Natural killer cell (primary cell): Measurements from ENCODE around the gene ZNRD2. TPM values are rescaled to one million over a fixed set of nuclear protein-coding genes. Genes with fewer than 3 reads are reported as not detected.
A peak's percentile ranks its signal among the peaks of the same experiment; 100 is the strongest.

Experiments
- ATAC-seq, 3 donors: fragments of 150-1000 bp in 2 of 3; fragments of 200-7000 bp in 1 of 3; cut with Tn5 transposase; 1 replicate in 1 of 3; 2 replicates in 2 of 3; pipeline ENCODE4 v1.10.0; 2021; ENCODE audit warnings: mild to moderate bottlenecking in 2 of 3, moderate library complexity in 2 of 3
- DNase-seq, 2 donors: peaks; one replicate each; pipeline versions ENCODE4 v3.0.0 to v3.0.0-alpha.2; 2013 to 2021; ENCODE audit warnings: mixed read lengths in 1 of 2
- H3K27ac ChIP-seq: one replicate; pipeline ENCODE4 v1.5.1; 2013; ENCODE audit warnings: mild to moderate bottlenecking, low read length
- H3K27me3 ChIP-seq: one replicate; pipeline ENCODE4 v1.6.1; 2013; ENCODE audit warnings: low read length; ENCODE audit not compliant: control insufficient read depth, insufficient read depth
- H3K36me3 ChIP-seq: one replicate; pipeline ENCODE4 v1.6.1; 2013; ENCODE audit warnings: low read length; ENCODE audit not compliant: control insufficient read depth, insufficient read depth
- H3K4me1 ChIP-seq: one replicate; pipeline ENCODE4 v1.6.1; 2013; ENCODE audit warnings: low read length; ENCODE audit not compliant: control insufficient read depth, insufficient read depth
- H3K4me3 ChIP-seq: one replicate; pipeline ENCODE4 v1.5.1; 2013; ENCODE audit warnings: low read length
- H3K9me3 ChIP-seq: one replicate; pipeline ENCODE4 v1.6.1; 2013; ENCODE audit warnings: low read length; ENCODE audit not compliant: control insufficient read depth, insufficient read depth
- H3K27ac Mint-ChIP-seq, 2 donors: one replicate each; pipeline ENCODE4 v1.8.0; 2022; ENCODE audit warnings: mild to moderate bottlenecking in 2 of 2, mixed read lengths in 2 of 2, moderate library complexity in 1 of 2
- H3K27me3 Mint-ChIP-seq, 2 donors: one replicate each; pipeline ENCODE4 v1.8.0; 2022; ENCODE audit warnings: low read depth in 2 of 2, mixed read lengths in 2 of 2
- H3K36me3 Mint-ChIP-seq: one replicate; pipeline ENCODE4 v1.8.0; 2022; ENCODE audit warnings: mixed read lengths
- H3K4me1 Mint-ChIP-seq, 2 donors: one replicate each; pipeline ENCODE4 v1.8.0; 2022; ENCODE audit warnings: mixed read lengths in 2 of 2
- H3K4me3 Mint-ChIP-seq: one replicate; pipeline ENCODE4 v1.8.0; 2022; ENCODE audit warnings: mild to moderate bottlenecking, moderate library complexity, mixed read lengths
- H3K9me3 Mint-ChIP-seq, 2 donors: one replicate each; pipeline ENCODE4 v1.8.0; 2022; ENCODE audit warnings: mixed read lengths in 2 of 2
- CTCF ChIP-seq: fragments of 200-600 bp; IDR thresholded peaks from one replicate; pipeline ENCODE4 v1.8.0; 2022; ENCODE audit warnings: antibody characterized with exemption
- WGBS: methylation state at CpG from one replicate; pipeline ENCODE4 v1.1.7; 2013; ENCODE audit warnings: missing lambda C conversion rate; ENCODE audit not compliant: insufficient coverage; 5-methylcytosine and 5-hydroxymethylcytosine counted together
- intact Hi-C: fragments of 100-400 bp; cut with micrococcal nuclease; formaldehyde crosslinking; loops from one replicate; pipeline ENCODE4 v1.14.2; 2022
- total RNA-seq, 4 donors: library from RNA; stranded (reverse); fragments of 120-200 nt in 1 of 4; gene quantifications; one replicate each; pipeline versions ENCODE4 v1.2.3 to v1.2.4, GENCODE V29; 2013 to 2022

ZNRD2 gene
- total RNA-seq, 3 donors from 2014 or later (not counting 1 experiment from before 2014, with no cell fraction given), result 40.9 to 64.1 (median 60.0) TPM

DNA sequence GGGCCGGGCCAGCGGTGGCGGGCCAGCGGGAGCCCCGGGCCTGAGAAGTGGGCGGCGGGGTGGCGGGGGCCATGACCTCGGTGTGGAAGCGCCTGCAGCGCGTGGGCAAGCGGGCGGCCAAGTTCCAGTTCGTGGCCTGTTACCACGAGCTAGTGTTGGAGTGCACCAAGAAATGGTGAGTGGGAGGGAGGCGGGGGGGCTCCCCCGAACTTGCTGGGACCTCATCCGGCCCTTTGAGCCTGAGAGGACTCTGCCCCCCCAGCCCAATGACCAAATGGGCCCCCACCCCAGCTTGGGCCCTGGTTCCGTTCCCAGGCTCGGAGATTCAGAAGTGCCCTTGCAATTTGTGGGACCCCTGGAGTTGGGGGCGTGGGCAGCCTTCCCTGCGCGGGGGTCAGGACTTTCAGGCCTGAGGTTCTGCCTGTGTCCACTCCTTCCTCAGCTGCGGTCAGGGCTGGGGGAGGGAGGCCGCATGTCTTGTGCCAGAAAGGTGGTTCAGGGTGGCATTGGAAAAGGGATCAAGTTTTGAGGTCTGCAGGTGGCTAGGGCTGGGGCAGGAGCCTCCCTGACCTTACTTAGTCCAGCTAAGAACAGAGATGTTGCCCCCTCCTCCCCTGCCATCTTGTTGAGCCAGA is 6.1 kb downstream of the ZNRD2 start:
- ATAC-seq, result no peak
- Mint-ChIP-seq H3K4me1 (peaks cover 43 to 69% of the 10 kb centered on the region in 2 donors), H3K27ac (peak overlapping the region; percentile 56 to 71), H3K36me3 (no peaks in the 10 kb centered on the region), H3K9me3 (no peaks in the 10 kb centered on the region), H3K4me3 (peak overlapping the region; percentile 81), H3K27me3 (no peaks in the 10 kb centered on the region)
- Histone ChIP-seq H3K9me3 (no peaks in the 10 kb centered on the region), H3K27me3 (no peaks in the 10 kb centered on the region), H3K4me3 (peak overlapping the region; percentile 68), H3K4me1 (peaks cover 57% of the 10 kb centered on the region), H3K36me3 (peaks cover 27% of the 10 kb centered on the region), H3K27ac (peak overlapping the region; percentile 83)
- intact Hi-C loops, result no loop called here
- no peak for TF ChIP-seq CTCF
- WGBS, result 2% methylated on average over 26 of the region's 26 CpGs
- DNase-seq, result no peak

- DNase-seq (peak in 1 of 2 donors; percentile 59), ATAC-seq (peak in 2 of 3 donors; percentile 6 to 11)
- Mint-ChIP-seq H3K9me3 (no peaks in the 10 kb centered on the region), H3K4me1 (peaks cover 36 to 68% of the 10 kb centered on the region in 2 donors), H3K4me3 (peak overlapping the region; percentile 81), H3K36me3 (no peaks in the 10 kb centered on the region), H3K27ac (peak overlapping the region; percentile 71 to 75), H3K27me3 (no peaks in the 10 kb centered on the region)
- Histone ChIP-seq H3K27me3 (no peaks in the 10 kb centered on the region), H3K4me3 (peak overlapping the region; percentile 68), H3K36me3 (peaks cover 33% of the 10 kb centered on the region), H3K4me1 (peaks cover 50% of the 10 kb centered on the region), H3K27ac (peak overlapping the region; percentile 83), H3K9me3 (no peaks in the 10 kb centered on the region)
- TF ChIP-seq CTCF, result no peak
- intact Hi-C loops, result no loop called here
- WGBS, result 14% methylated on average over 18 of the region's 18 CpGs
These were observed 6.8 kb downstream of the ZNRD2 start for GRCh38 chr11:65576867-65577755.

- H3K27me3 Mint-ChIP-seq, result no peaks in the 10 kb centered on the region
- peak overlapping the region; percentile 71 to 75 for H3K27ac Mint-ChIP-seq
- WGBS, result 61% methylated on average over 8 of the region's 8 CpGs
- H3K36me3 Mint-ChIP-seq, result no peaks in the 10 kb centered on the region
- peaks cover 48% of the 10 kb centered on the region for H3K4me1 ChIP-seq
- H3K9me3 Mint-ChIP-seq, result no peaks in the 10 kb centered on the region
- intact Hi-C loops, result no loop called here
- no peaks in the 10 kb centered on the region for H3K27me3 ChIP-seq
- peak overlapping the region; percentile 83 for H3K27ac ChIP-seq
- no peak for DNase-seq
- H3K4me1 Mint-ChIP-seq, result peaks cover 36 to 70% of the 10 kb centered on the region in 2 donors
- H3K9me3 ChIP-seq, result no peaks in the 10 kb centered on the region
- no peak overlapping the region for H3K4me3 ChIP-seq
- peaks cover 36% of the 10 kb centered on the region for H3K36me3 ChIP-seq
- peak overlapping the region; percentile 49 for H3K4me3 Mint-ChIP-seq
- ATAC-seq, result no peak
- TF ChIP-seq CTCF, result no peak
These were observed 7.5 kb downstream of the ZNRD2 start for GRCh38 chr11:65577756-65578109.
